ENCODE measurements around the gene BCAS3. TPM values are rescaled to one million over a fixed set of nuclear protein-coding genes. Genes with fewer than 3 reads are reported as not detected.
"Not testable (repeated sequence)": the region's sequence is repeated elsewhere in the genome, so short reads cannot be mapped to it uniquely, and the experiment has no call there.

BCAS3 gene
- total and polyA plus RNA-seq, 5 donors from 2014 or later: 29.7 to 59.1 (median 33.9) TPM

- Histone ChIP-seq H3K27ac (ENCODE audit: insufficient read depth, low read length, poor library complexity, severe bottlenecking) (no peak overlapping the region), H3K4me3 (ENCODE audit: low read depth, low read length) (no peak overlapping the region), H3K9me3 (ENCODE audit: control insufficient read depth in 2 of 2, low read length in 2 of 2) (peaks cover 0 to 5% of the 10 kb centered on the region in 2 experiments), H3K36me3 (ENCODE audit: control insufficient read depth, insufficient read depth, low read length) (no peaks in the 10 kb centered on the region), H3K27me3 (ENCODE audit: control insufficient read depth, insufficient read depth, low read length) (no peaks in the 10 kb centered on the region), H3K4me1 (ENCODE audit: control insufficient read depth, insufficient read depth, low read length, poor library complexity, severe bottlenecking) (no peaks in the 10 kb centered on the region)
- ATAC-seq (ENCODE audit: low read depth in 2 of 2) (no peak), DNase-seq (no peak)
- Mint-ChIP-seq H3K36me3 (peaks cover 24% of the 10 kb centered on the region), H3K27ac (no peak overlapping the region), H3K4me3 (no peak overlapping the region), H3K27me3 (no peaks in the 10 kb centered on the region), H3K4me1 (peaks cover 0 to 7% (median 4%) of the 10 kb centered on the region in 4 donors), H3K9me3 (peaks cover 0 to 3% (median 0%) of the 10 kb centered on the region in 7 donors)
These were observed 75.4 kb downstream of the BCAS3 start for GRCh38 chr17:60752873-60753577.

GRCh38 chr17:60754057-60754604 lies 76.5 kb downstream of the BCAS3 start:
- Mint-ChIP-seq H3K36me3 (peaks cover 17% of the 10 kb centered on the region), H3K4me1 (peaks cover 0 to 5% (median 4%) of the 10 kb centered on the region in 4 donors), H3K4me3 (no peak overlapping the region), H3K27me3 (no peaks in the 10 kb centered on the region), H3K9me3 (peaks cover 0 to 3% (median 0%) of the 10 kb centered on the region in 7 donors), H3K27ac (no peak overlapping the region)
- ATAC-seq (ENCODE audit: low read depth in 2 of 2) (no peak), DNase-seq (no peak)
- H3K36me3 ChIP-seq (ENCODE audit: control insufficient read depth, insufficient read depth, low read length): no peaks in the 10 kb centered on the region
- peaks cover 0 to 5% of the 10 kb centered on the region in 2 experiments for H3K9me3 ChIP-seq (ENCODE audit: control insufficient read depth in 2 of 2, low read length in 2 of 2)
- H3K4me3 ChIP-seq (ENCODE audit: low read depth, low read length): no peak overlapping the region
- H3K27ac ChIP-seq (ENCODE audit: insufficient read depth, low read length, poor library complexity, severe bottlenecking): no peak overlapping the region
- no peaks in the 10 kb centered on the region for H3K27me3 ChIP-seq (ENCODE audit: control insufficient read depth, insufficient read depth, low read length)
- H3K4me1 ChIP-seq (ENCODE audit: control insufficient read depth, insufficient read depth, low read length, poor library complexity, severe bottlenecking): no peaks in the 10 kb centered on the region

- ATAC-seq (ENCODE audit: low read depth in 2 of 2); H3K27me3 Mint-ChIP-seq; H3K4me1 ChIP-seq (ENCODE audit: control insufficient read depth, insufficient read depth, low read length, poor library complexity, severe bottlenecking); H3K9me3 ChIP-seq (ENCODE audit: control insufficient read depth in 2 of 2, low read length in 2 of 2); H3K27ac Mint-ChIP-seq; DNase-seq; H3K4me1 Mint-ChIP-seq; H3K27ac ChIP-seq (ENCODE audit: insufficient read depth, low read length, poor library complexity, severe bottlenecking); H3K4me3 ChIP-seq (ENCODE audit: low read depth, low read length); H3K4me3 Mint-ChIP-seq; H3K27me3 ChIP-seq (ENCODE audit: control insufficient read depth, insufficient read depth, low read length): not testable (repeated sequence)
- H3K36me3 ChIP-seq (ENCODE audit: control insufficient read depth, insufficient read depth, low read length): peaks cover 11% of the 10 kb centered on the region
- peaks cover 0 to 18% (median 3%) of the 10 kb centered on the region in 7 donors for H3K9me3 Mint-ChIP-seq
- peaks cover 31% of the 10 kb centered on the region for H3K36me3 Mint-ChIP-seq
These were observed 79.1 kb downstream of the BCAS3 start for GRCh38 chr17:60756798-60757197.

- Histone ChIP-seq H3K36me3 (ENCODE audit: control insufficient read depth, insufficient read depth, low read length) (peaks cover 11% of the 10 kb centered on the region), H3K9me3 (ENCODE audit: control insufficient read depth in 2 of 2, low read length in 2 of 2) (peaks cover 5 to 8% of the 10 kb centered on the region in 2 experiments), H3K4me1 (ENCODE audit: control insufficient read depth, insufficient read depth, low read length, poor library complexity, severe bottlenecking) (no peaks in the 10 kb centered on the region), H3K4me3 (ENCODE audit: low read depth, low read length) (no peak overlapping the region), H3K27ac (ENCODE audit: insufficient read depth, low read length, poor library complexity, severe bottlenecking) (no peak overlapping the region), H3K27me3 (ENCODE audit: control insufficient read depth, insufficient read depth, low read length) (no peaks in the 10 kb centered on the region)
- peaks cover 0 to 5% (median under 1%) of the 10 kb centered on the region in 4 donors for H3K4me1 Mint-ChIP-seq
- peaks cover 36% of the 10 kb centered on the region for H3K36me3 Mint-ChIP-seq
- no peaks in the 10 kb centered on the region for H3K27me3 Mint-ChIP-seq
- DNase-seq (no peak), ATAC-seq (ENCODE audit: low read depth in 2 of 2) (no peak)
- peak overlapping the region in 1 of 3 donors; percentile 62 for H3K27ac Mint-ChIP-seq
- peaks cover 2 to 22% (median 3%) of the 10 kb centered on the region in 7 donors for H3K9me3 Mint-ChIP-seq
- H3K4me3 Mint-ChIP-seq: no peak overlapping the region
These were observed 79.8 kb downstream of the BCAS3 start for GRCh38 chr17:60757437-60757836.

- H3K4me1 Mint-ChIP-seq: peaks cover 0 to 7% (median 3%) of the 10 kb centered on the region in 4 donors
- no peaks in the 10 kb centered on the region for H3K27me3 Mint-ChIP-seq
- H3K27ac ChIP-seq (ENCODE audit: insufficient read depth, low read length, poor library complexity, severe bottlenecking): no peak overlapping the region
- peaks cover 3 to 32% (median 11%) of the 10 kb centered on the region in 7 donors for H3K9me3 Mint-ChIP-seq
- no peak for DNase-seq
- peaks cover 49% of the 10 kb centered on the region for H3K36me3 Mint-ChIP-seq
- ATAC-seq (ENCODE audit: low read depth in 2 of 2): no peak
- no peaks in the 10 kb centered on the region for H3K4me1 ChIP-seq (ENCODE audit: control insufficient read depth, insufficient read depth, low read length, poor library complexity, severe bottlenecking)
- H3K27ac Mint-ChIP-seq: no peak overlapping the region
- peaks cover 5 to 8% of the 10 kb centered on the region in 2 experiments for H3K9me3 ChIP-seq (ENCODE audit: control insufficient read depth in 2 of 2, low read length in 2 of 2)
- H3K4me3 ChIP-seq (ENCODE audit: low read depth, low read length): no peak overlapping the region
- H3K36me3 ChIP-seq (ENCODE audit: control insufficient read depth, insufficient read depth, low read length): peaks cover 11% of the 10 kb centered on the region
- H3K4me3 Mint-ChIP-seq: no peak overlapping the region
- no peaks in the 10 kb centered on the region for H3K27me3 ChIP-seq (ENCODE audit: control insufficient read depth, insufficient read depth, low read length)
These were observed 82.1 kb downstream of the BCAS3 start for GRCh38 chr17:60759756-60760155.

DNA sequence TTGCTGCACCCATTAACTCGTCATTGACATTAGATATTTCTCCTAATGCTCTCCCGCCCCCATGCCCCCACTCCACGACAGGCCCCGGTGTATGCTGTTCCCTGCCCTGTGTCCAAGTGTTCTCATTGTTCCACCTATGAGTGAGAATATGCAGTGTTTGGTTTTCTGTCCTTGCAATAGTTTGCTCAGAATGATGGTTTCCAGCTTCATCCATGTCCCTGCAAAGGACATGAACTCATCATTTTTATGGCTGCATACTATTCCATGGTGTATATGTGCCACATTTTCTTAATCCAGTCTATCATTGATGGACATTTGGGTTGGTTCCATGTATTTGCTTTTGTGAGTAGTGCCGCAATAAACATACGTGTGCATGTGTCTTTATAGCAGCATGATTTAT lies 83.7 kb downstream of the BCAS3 start:
- H3K27ac Mint-ChIP-seq; H3K27me3 Mint-ChIP-seq; DNase-seq; ATAC-seq (ENCODE audit: low read depth in 2 of 2); H3K4me3 ChIP-seq (ENCODE audit: low read depth, low read length); H3K9me3 ChIP-seq (ENCODE audit: control insufficient read depth in 2 of 2, low read length in 2 of 2); H3K4me1 ChIP-seq (ENCODE audit: control insufficient read depth, insufficient read depth, low read length, poor library complexity, severe bottlenecking); H3K27me3 ChIP-seq (ENCODE audit: control insufficient read depth, insufficient read depth, low read length); H3K27ac ChIP-seq (ENCODE audit: insufficient read depth, low read length, poor library complexity, severe bottlenecking); H3K4me3 Mint-ChIP-seq: not testable (repeated sequence)
- peaks cover 5 to 42% (median 13%) of the 10 kb centered on the region in 7 donors for H3K9me3 Mint-ChIP-seq
- H3K36me3 Mint-ChIP-seq: peaks cover 52% of the 10 kb centered on the region
- H3K36me3 ChIP-seq (ENCODE audit: control insufficient read depth, insufficient read depth, low read length): peaks cover 11% of the 10 kb centered on the region
- H3K4me1 Mint-ChIP-seq: peaks cover 4 to 14% (median 12%) of the 10 kb centered on the region in 4 donors

DNA sequence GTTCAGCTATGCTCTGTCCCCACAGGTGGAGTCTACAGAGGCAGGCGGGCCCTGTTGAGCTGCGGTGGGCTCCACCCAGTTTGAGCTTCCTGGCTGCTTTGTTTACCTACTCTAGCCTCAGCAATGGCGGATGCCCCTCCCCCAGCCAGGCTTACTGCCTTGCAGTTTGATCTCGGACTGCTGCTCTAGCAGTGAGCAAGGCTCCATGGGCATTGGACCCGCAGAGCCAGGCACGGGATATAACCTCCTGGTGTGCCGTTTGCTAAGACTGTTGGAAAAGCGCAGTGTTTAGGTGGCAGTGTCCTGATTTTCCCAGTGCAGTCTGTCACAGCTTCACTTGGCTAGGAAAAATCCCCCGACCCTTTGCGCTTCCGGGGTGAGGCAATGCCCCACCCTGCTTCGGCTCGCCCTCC lies 89.1 kb downstream of the BCAS3 start:
- H3K4me1 Mint-ChIP-seq: peaks cover 9 to 40% (median 29%) of the 10 kb centered on the region in 4 donors
- H3K27ac Mint-ChIP-seq: peak overlapping the region in 1 of 3 donors; percentile 56
- Histone ChIP-seq H3K4me1 (ENCODE audit: control insufficient read depth, insufficient read depth, low read length, poor library complexity, severe bottlenecking) (peaks cover 17% of the 10 kb centered on the region), H3K27me3 (ENCODE audit: control insufficient read depth, insufficient read depth, low read length) (no peaks in the 10 kb centered on the region), H3K4me3 (ENCODE audit: low read depth, low read length) (no peak overlapping the region), H3K36me3 (ENCODE audit: control insufficient read depth, insufficient read depth, low read length) (no peaks in the 10 kb centered on the region), H3K27ac (ENCODE audit: insufficient read depth, low read length, poor library complexity, severe bottlenecking) (no peak overlapping the region), H3K9me3 (ENCODE audit: control insufficient read depth in 2 of 2, low read length in 2 of 2) (no peaks in the 10 kb centered on the region)
- peaks cover 49% of the 10 kb centered on the region for H3K36me3 Mint-ChIP-seq
- DNase-seq (peak in 2 of 3 donors; percentile 26 to 74), ATAC-seq (ENCODE audit: low read depth in 2 of 2) (no peak)
- peaks cover 0 to 30% (median 12%) of the 10 kb centered on the region in 7 donors for H3K9me3 Mint-ChIP-seq
- H3K4me3 Mint-ChIP-seq: peak overlapping the region in 2 of 4 donors; percentile 38 to 68
- no peaks in the 10 kb centered on the region for H3K27me3 Mint-ChIP-seq
